Vagina (tissue), 2 donors: ENCODE data around the gene FAM72C.
"Not testable (repeated sequence)": the region's sequence is repeated elsewhere in the genome, so short reads cannot be mapped to it uniquely, and the experiment has no call there.

Source experiments
- CTCF ChIP-seq, 3 experiments: fragments of 450-650 bp in 2 of 3; fragments of 200-600 bp in 1 of 3; sonication (generic) in 1 of 3; IDR thresholded peaks; one replicate each; pipeline ENCODE4 v1.5.1; 2017 to 2019; ENCODE audit warnings: antibody characterized with exemption in 3 of 3, mild to moderate bottlenecking in 2 of 3, moderate library complexity in 2 of 3
- POLR2AphosphoS5 ChIP-seq, 2 donors: sonication (generic); formaldehyde crosslinking; IDR thresholded peaks; one replicate each; pipeline ENCODE4 v1.9.0; 2017; ENCODE audit warnings: antibody characterized with exemption in 2 of 2, mild to moderate bottlenecking in 2 of 2, low read depth in 1 of 2; ENCODE audit not compliant: insufficient read depth in 1 of 2

- not testable (repeated sequence) for TF ChIP-seq POLR2AphosphoS5 (IDR thresholded peaks at IDR 0.05; ENCODE audit: insufficient read depth in 1 of 2, low read depth in 1 of 2); CTCF (IDR thresholded peaks at IDR 0.05)
These were observed 17.6 kb upstream of the FAM72C start for GRCh38 chr1:143989427-143989712.
